Measurements from ENCODE around the gene CD300LF. TPM values are rescaled to one million over a fixed set of nuclear protein-coding genes. Genes with fewer than 3 reads are reported as not detected.

Gene CD300LF
- total RNA-seq, 4 donors from 2014 or later = 0.27 TPM; not detected in 3

GRCh38 chr17:74658620-74659019 lies 54.1 kb downstream of the CD300LF start:
- WGBS, 2 donors (ENCODE audit: low coverage in 1 of 2) = 74 to 75% methylated on average over 5 to 6 of the region's 6 CpGs
- TF ChIP-seq CTCF (IDR thresholded peaks at IDR 0.05) (no peak), EP300 (IDR thresholded peaks at IDR 0.05) (no peak), POLR2AphosphoS5 (IDR thresholded peaks at IDR 0.05) (no peak), POLR2A (IDR thresholded peaks at IDR 0.05) (no peak)
- Histone ChIP-seq H3K4me3 (no peak overlapping the region), H3K36me3 (no peaks in the 10 kb centered on the region), H3K27me3 (peaks cover 60% of the 10 kb centered on the region), H3K27ac (no peak overlapping the region), H3K9me3 (no peaks in the 10 kb centered on the region), H3K4me1 (no peaks in the 10 kb centered on the region)
- ATAC-seq = no peak

DNA sequence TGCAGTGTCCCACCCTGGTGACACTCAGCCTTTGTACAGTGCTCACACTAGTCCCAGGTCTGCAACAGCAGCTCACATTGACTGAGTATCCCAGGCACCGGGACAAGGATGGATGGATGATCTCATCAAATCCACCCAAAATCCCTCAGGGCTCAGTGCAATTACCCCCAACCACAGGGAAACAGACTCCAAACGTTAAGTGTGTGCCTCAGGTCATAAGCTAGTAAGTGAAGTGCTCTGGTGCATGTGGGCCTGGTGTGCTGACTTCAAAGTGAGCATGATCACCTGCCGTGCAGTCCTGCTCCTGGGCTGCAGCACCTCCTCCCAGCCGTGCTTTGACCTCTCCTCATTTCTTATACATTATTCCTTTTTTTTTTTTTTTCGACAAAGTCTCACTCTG lies 58.0 kb downstream of the CD300LF start:
- no peak for ATAC-seq
- H3K9me3 ChIP-seq = no peaks in the 10 kb centered on the region
- H3K27ac ChIP-seq = no peak overlapping the region
- peaks cover 80% of the 10 kb centered on the region for H3K27me3 ChIP-seq
- H3K4me1 ChIP-seq = no peaks in the 10 kb centered on the region
- no peak for TF ChIP-seq POLR2A (IDR thresholded peaks at IDR 0.05)
- H3K4me3 ChIP-seq = no peak overlapping the region
- no peaks in the 10 kb centered on the region for H3K36me3 ChIP-seq
- 60 to 78% methylated on average over 2 to 4 of the region's 5 CpGs for WGBS, 2 donors (ENCODE audit: low coverage in 1 of 2)

GRCh38 chr17:74652020-74652419 lies 60.7 kb downstream of the CD300LF start:
- no peak overlapping the region for H3K4me3 ChIP-seq

GRCh38 chr17:74649909-74650308 lies 62.8 kb downstream of the CD300LF start:
- peaks cover 0 to 1% (median 0%) of the 10 kb centered on the region in 3 donors for H3K9me3 ChIP-seq
- ATAC-seq = no peak
- WGBS, 2 donors (ENCODE audit: low coverage in 1 of 2) = 14 to 60% methylated on average over 1 to 5 of the region's 6 CpGs
- H3K27me3 ChIP-seq = peaks cover 78% of the 10 kb centered on the region
- TF ChIP-seq POLR2AphosphoS5 (IDR thresholded peaks at IDR 0.05) = no peak
- no peak for TF ChIP-seq CTCF (IDR thresholded peaks at IDR 0.05)
- no peak for TF ChIP-seq EP300 (IDR thresholded peaks at IDR 0.05)
- TF ChIP-seq POLR2A (IDR thresholded peaks at IDR 0.05) = no peak
- H3K4me1 ChIP-seq = no peaks in the 10 kb centered on the region
- H3K4me3 ChIP-seq = no peak overlapping the region
- no peak overlapping the region for H3K27ac ChIP-seq
- H3K36me3 ChIP-seq = no peaks in the 10 kb centered on the region

More at GRCh38 chr17:74652020-74652419, 60.7 kb downstream of the CD300LF start:
- WGBS, 2 donors (ENCODE audit: low coverage in 1 of 2) = 92% methylated on average over 2 of the region's 3 CpGs; no CpG with 5 or more reads in 1 of the 2 donors
- TF ChIP-seq POLR2AphosphoS5 (IDR thresholded peaks at IDR 0.05) (no peak), EP300 (IDR thresholded peaks at IDR 0.05) (no peak), CTCF (IDR thresholded peaks at IDR 0.05) (no peak), POLR2A (IDR thresholded peaks at IDR 0.05) (no peak)
- H3K4me1 ChIP-seq = no peaks in the 10 kb centered on the region
- no peak for ATAC-seq
- no peaks in the 10 kb centered on the region for H3K36me3 ChIP-seq
- peaks cover 81% of the 10 kb centered on the region for H3K27me3 ChIP-seq
- H3K9me3 ChIP-seq = no peaks in the 10 kb centered on the region
- H3K27ac ChIP-seq = no peak overlapping the region

DNA sequence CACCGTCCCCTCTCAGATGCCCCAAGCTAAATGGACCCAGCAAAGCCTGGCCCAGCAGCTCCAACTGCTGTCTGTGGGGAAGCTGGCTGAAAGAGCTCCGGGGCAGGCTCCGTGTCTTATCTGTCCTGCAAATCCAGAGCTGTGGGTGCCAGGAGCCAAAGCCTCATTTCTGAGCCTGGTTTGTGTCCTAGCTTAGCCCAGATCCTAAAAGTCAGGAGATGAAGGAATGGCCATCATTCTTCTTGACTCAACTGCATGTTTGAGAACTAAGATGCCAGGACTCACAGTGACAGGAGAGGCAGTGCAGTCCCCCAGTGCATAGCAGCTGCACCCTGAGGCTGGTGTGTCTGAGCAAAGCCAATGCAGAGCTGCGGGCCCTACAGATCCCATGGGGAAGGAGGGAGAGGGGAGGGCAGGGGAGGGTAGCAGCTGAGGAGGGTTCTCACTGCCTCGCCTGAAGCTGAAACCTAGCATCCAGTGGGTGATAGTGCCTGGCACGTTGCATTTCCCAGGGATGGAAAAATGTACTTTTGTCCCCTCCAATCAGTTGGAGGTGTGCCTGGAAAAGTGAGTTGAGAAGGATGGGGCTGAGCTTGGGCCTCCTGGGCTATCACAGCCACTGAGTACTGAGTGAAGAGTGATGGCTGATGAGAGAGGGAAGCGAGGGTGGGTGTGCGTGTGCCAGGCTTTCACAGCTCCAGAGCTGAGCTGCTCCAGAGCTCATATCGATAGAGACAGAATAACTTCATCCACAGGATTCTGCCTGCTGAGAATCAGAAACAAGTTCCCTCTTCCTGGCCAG lies 64.7 kb downstream of the CD300LF start:
- Histone ChIP-seq H3K27ac (no peak overlapping the region), H3K9me3 (peaks cover 0 to 6% (median 0%) of the 10 kb centered on the region in 3 donors), H3K27me3 (peaks cover 69% of the 10 kb centered on the region), H3K4me3 (no peak overlapping the region), H3K36me3 (no peaks in the 10 kb centered on the region), H3K4me1 (no peaks in the 10 kb centered on the region)
- 49 to 60% methylated on average over 3 of the region's 9 CpGs for WGBS, 2 donors (ENCODE audit: low coverage in 1 of 2)
- ATAC-seq = no peak
- TF ChIP-seq POLR2A (IDR thresholded peaks at IDR 0.05) (no peak), POLR2AphosphoS5 (IDR thresholded peaks at IDR 0.05) (no peak), CTCF (IDR thresholded peaks at IDR 0.05) (no peak), EP300 (IDR thresholded peaks at IDR 0.05) (no peak)

All from gastroesophageal sphincter (tissue), 4 donors.